Skeletal muscle tissue (tissue), 4 donors: Measurements from ENCODE around the gene KLHL21. TPM values are rescaled to one million over a fixed set of nuclear protein-coding genes. Genes with fewer than 3 reads are reported as not detected.
"Not testable (repeated sequence)": the region's sequence is repeated elsewhere in the genome, so short reads cannot be mapped to it uniquely, and the experiment has no call there.

Source experiments
- H3K27ac ChIP-seq: one replicate; pipeline ENCODE4 v1.7.0; 2013; ENCODE audit warnings: mild to moderate bottlenecking, low read depth, low read length, inconsistent platforms
- H3K27me3 ChIP-seq, 3 donors: one replicate each; pipeline ENCODE4 v1.7.0; 2013; ENCODE audit warnings: low read length in 3 of 3; ENCODE audit not compliant: control insufficient read depth in 3 of 3, insufficient read depth in 3 of 3
- H3K36me3 ChIP-seq, 3 donors: one replicate each; pipeline ENCODE4 v1.7.0; 2013; ENCODE audit warnings: low read length in 3 of 3; ENCODE audit not compliant: control insufficient read depth in 3 of 3, insufficient read depth in 3 of 3
- H3K4me1 ChIP-seq, 3 donors: one replicate each; pipeline ENCODE4 v1.7.0; 2013; ENCODE audit warnings: low read length in 3 of 3, mild to moderate bottlenecking in 3 of 3; ENCODE audit not compliant: control insufficient read depth in 3 of 3, insufficient read depth in 3 of 3
- H3K4me3 ChIP-seq, 3 donors: one replicate each; pipeline ENCODE4 v1.7.0; 2013; ENCODE audit warnings: low read length in 3 of 3
- H3K9ac ChIP-seq, 3 donors: one replicate each; pipeline ENCODE4 v1.7.0; 2013; ENCODE audit warnings: low read length in 3 of 3, mild to moderate bottlenecking in 3 of 3, moderate library complexity in 2 of 3, low read depth in 1 of 3
- H3K9me3 ChIP-seq, 3 donors: one replicate each; pipeline ENCODE4 v1.7.0; 2013; ENCODE audit warnings: low read length in 3 of 3; ENCODE audit not compliant: control insufficient read depth in 3 of 3
- total RNA-seq: library from RNA; depleted of rRNA; stranded (reverse); fragments of >200 nt; gene quantifications from one replicate; pipeline ENCODE4 v1.2.3, GENCODE V29; 2014
- donor health status: Osteomylitis.

KLHL21 gene
- total RNA-seq, 1 donor from 2014 or later = 27.1 TPM

GRCh38 chr1:6559161-6559560 is 43.5 kb downstream of the KLHL21 start:
- not testable (repeated sequence) for H3K27me3 ChIP-seq, H3K9ac ChIP-seq, H3K4me3 ChIP-seq, H3K36me3 ChIP-seq, H3K9me3 ChIP-seq, H3K4me1 ChIP-seq, H3K27ac ChIP-seq

- Histone ChIP-seq H3K36me3 (no peaks in the 10 kb centered on the region), H3K4me1 (peaks cover 14 to 17% (median 16%) of the 10 kb centered on the region in 3 donors), H3K9me3 (no peaks in the 10 kb centered on the region), H3K27ac (no peak overlapping the region), H3K9ac (no peak overlapping the region), H3K27me3 (no peaks in the 10 kb centered on the region), H3K4me3 (no peak overlapping the region)
These were observed 45.1 kb downstream of the KLHL21 start for GRCh38 chr1:6557597-6557996.

GRCh38 chr1:6554907-6555778 is 47.5 kb downstream of the KLHL21 start, which contains the start of gene TAS1R1:
Gene TAS1R1, plus strand, starts transcription at chr1:6555307. Its CDS starts 67 bp downstream, at chr1:6555374.
- peak within 1 kb of the TSS; percentile 91 to 97 (median 93) for H3K9ac ChIP-seq
- H3K9me3 ChIP-seq = no peaks in the 10 kb centered on the region
- H3K27ac ChIP-seq = peak within 1 kb of the TSS; percentile 14
- peak within 1 kb of the TSS; percentile 73 to 90 (median 90) for H3K4me3 ChIP-seq
- H3K4me1 ChIP-seq = peaks cover 14 to 18% (median 17%) of the 10 kb centered on the region in 3 donors
- H3K27me3 ChIP-seq = no peaks in the 10 kb centered on the region
- H3K36me3 ChIP-seq = peaks cover 0 to 7% (median 3%) of the 10 kb centered on the region in 3 donors

GRCh38 chr1:6554031-6554906 is 48.4 kb downstream of the KLHL21 start, which contains the start of gene NOL9:
Gene NOL9, minus strand, starts transcription at chr1:6554513. Its CDS starts 11 bp downstream, at chr1:6554502.
- Histone ChIP-seq H3K27ac (peak within 1 kb of the TSS; percentile 14), H3K36me3 (peaks cover 5 to 14% (median 6%) of the 10 kb centered on the region in 3 donors), H3K4me3 (peak within 1 kb of the TSS; percentile 73 to 90 (median 90)), H3K4me1 (peaks cover 14 to 18% (median 17%) of the 10 kb centered on the region in 3 donors), H3K9ac (peak within 1 kb of the TSS; percentile 91 to 97 (median 93)), H3K9me3 (no peaks in the 10 kb centered on the region), H3K27me3 (no peaks in the 10 kb centered on the region)

GRCh38 chr1:6547301-6547700 is 55.4 kb downstream of the KLHL21 start:
- no peaks in the 10 kb centered on the region for H3K4me1 ChIP-seq
- no peaks in the 10 kb centered on the region for H3K9me3 ChIP-seq
- no peak overlapping the region for H3K9ac ChIP-seq
- no peak overlapping the region for H3K27ac ChIP-seq
- peaks cover 25 to 60% (median 46%) of the 10 kb centered on the region in 3 donors for H3K36me3 ChIP-seq
- no peaks in the 10 kb centered on the region for H3K27me3 ChIP-seq
- H3K4me3 ChIP-seq = no peak overlapping the region

GRCh38 chr1:6546326-6546725 is 56.3 kb downstream of the KLHL21 start:
- Histone ChIP-seq H3K27ac (no peak overlapping the region), H3K36me3 (peaks cover 25 to 59% (median 48%) of the 10 kb centered on the region in 3 donors)

GRCh38 chr1:6545276-6546112 is 57.2 kb downstream of the KLHL21 start:
- H3K9ac ChIP-seq = no peak overlapping the region
- no peaks in the 10 kb centered on the region for H3K4me1 ChIP-seq
- no peak overlapping the region for H3K4me3 ChIP-seq
- H3K9me3 ChIP-seq = no peaks in the 10 kb centered on the region
- no peaks in the 10 kb centered on the region for H3K27me3 ChIP-seq
- no peak overlapping the region for H3K27ac ChIP-seq
- peaks cover 22 to 56% (median 55%) of the 10 kb centered on the region in 3 donors for H3K36me3 ChIP-seq

More at GRCh38 chr1:6546326-6546725, 56.3 kb downstream of the KLHL21 start:
- no peaks in the 10 kb centered on the region for H3K9me3 ChIP-seq
- no peaks in the 10 kb centered on the region for H3K27me3 ChIP-seq
- H3K4me3 ChIP-seq = no peak overlapping the region
- no peak overlapping the region for H3K9ac ChIP-seq
- H3K4me1 ChIP-seq = no peaks in the 10 kb centered on the region

- Histone ChIP-seq H3K9ac (no peak overlapping the region), H3K27me3 (no peaks in the 10 kb centered on the region), H3K4me3 (no peak overlapping the region), H3K9me3 (no peaks in the 10 kb centered on the region), H3K27ac (no peak overlapping the region), H3K4me1 (no peaks in the 10 kb centered on the region), H3K36me3 (peaks cover 22 to 57% (median 52%) of the 10 kb centered on the region in 3 donors)
These were observed 57.8 kb downstream of the KLHL21 start for GRCh38 chr1:6544831-6545230.
